Lung (tissue), 12 donors: ENCODE data around the gene CCDC92B. TPM values are rescaled to one million over a fixed set of nuclear protein-coding genes. Genes with fewer than 3 reads are reported as not detected.

Source experiments
- ATAC-seq: fragments of 200-7000 bp; cut with Tn5 transposase; one replicate; pipeline ENCODE4 v1.9.1; 2020; ENCODE audit warnings: moderate number of reproducible peaks; ENCODE audit not compliant: insufficient read depth, low FRiP score
- DNase-seq, 3 donors: peaks; one replicate each; pipeline ENCODE4 v3.0.0-alpha.2; 2013 to 2017
- H3K27ac ChIP-seq, 2 donors: one replicate each; pipeline ENCODE4 v1.5.1; 2013; ENCODE audit warnings: mild to moderate bottlenecking in 2 of 2, moderate library complexity in 2 of 2, control low read depth in 1 of 2, inconsistent platforms in 1 of 2, low read depth in 1 of 2, low read length in 1 of 2
- H3K27me3 ChIP-seq, 3 donors: one replicate each; pipeline ENCODE4 v1.5.1; 2013; ENCODE audit warnings: low read length in 2 of 3; ENCODE audit not compliant: control insufficient read depth in 3 of 3, insufficient read depth in 3 of 3
- H3K36me3 ChIP-seq, 4 donors: one replicate each; pipeline ENCODE4 v1.5.1; 2013; ENCODE audit warnings: low read length in 4 of 4, mild to moderate bottlenecking in 1 of 4, moderate library complexity in 1 of 4; ENCODE audit not compliant: control insufficient read depth in 4 of 4, insufficient read depth in 4 of 4
- H3K4me1 ChIP-seq, 5 donors: one replicate each; pipeline ENCODE4 v1.5.1; 2013; ENCODE audit warnings: low read length in 5 of 5, mild to moderate bottlenecking in 2 of 5, moderate library complexity in 1 of 5; ENCODE audit not compliant: control insufficient read depth in 5 of 5, insufficient read depth in 5 of 5
- H3K4me3 ChIP-seq: one replicate; pipeline ENCODE4 v1.5.1; 2013; ENCODE audit warnings: mild to moderate bottlenecking, control low read depth, moderate library complexity
- H3K9ac ChIP-seq, 2 donors: one replicate each; pipeline ENCODE4 v1.5.1; 2013; ENCODE audit warnings: low read length in 2 of 2, control low read depth in 1 of 2; ENCODE audit not compliant: insufficient read depth in 1 of 2
- H3K9me3 ChIP-seq, 4 donors: one replicate each; pipeline ENCODE4 v1.5.1; 2013; ENCODE audit warnings: low read length in 3 of 4, mild to moderate bottlenecking in 1 of 4, moderate library complexity in 1 of 4; ENCODE audit not compliant: control insufficient read depth in 4 of 4, insufficient read depth in 3 of 4
- WGBS, 2 donors: extraction: QIAGEN DNeasy Blood & Tissue Kit; methylation state at CpG; one replicate each; pipeline ENCODE4 v1.1.7; 2013; 5-methylcytosine and 5-hydroxymethylcytosine counted together
- polyA plus RNA-seq, 2 donors: library from polyadenylated mRNA; stranded (reverse); fragments of 200-250 nt; gene quantifications; one replicate each; pipeline ENCODE4 v1.2.1, GENCODE V29; 2013
- total RNA-seq, 2 donors: library from RNA; depleted of rRNA in 1 of 2; stranded (reverse); fragments of >200 nt in 1 of 2; gene quantifications; one replicate each; pipeline ENCODE4 v1.2.1, GENCODE V29; 2014 to 2021
- TF ChIP-seq, protein P1 (sequence below): IDR thresholded peaks from 2 replicates; pipeline ENCODE4 v1.5.1; 2012; ENCODE audit warnings: mild to moderate bottlenecking; ENCODE audit errors: control extremely low read depth, extremely low read depth
- donor health status: control.
- donor health status: control.
- donor health status: Bipolar disorder and iron deficiency.
- donor health status: healthy.
- donor health status: DM: yes; HTN: yes; CAD: no.

CCDC92B gene
- total and polyA plus RNA-seq, 4 donors: 0.03 to 0.89 (median 0.08) TPM

DNA sequence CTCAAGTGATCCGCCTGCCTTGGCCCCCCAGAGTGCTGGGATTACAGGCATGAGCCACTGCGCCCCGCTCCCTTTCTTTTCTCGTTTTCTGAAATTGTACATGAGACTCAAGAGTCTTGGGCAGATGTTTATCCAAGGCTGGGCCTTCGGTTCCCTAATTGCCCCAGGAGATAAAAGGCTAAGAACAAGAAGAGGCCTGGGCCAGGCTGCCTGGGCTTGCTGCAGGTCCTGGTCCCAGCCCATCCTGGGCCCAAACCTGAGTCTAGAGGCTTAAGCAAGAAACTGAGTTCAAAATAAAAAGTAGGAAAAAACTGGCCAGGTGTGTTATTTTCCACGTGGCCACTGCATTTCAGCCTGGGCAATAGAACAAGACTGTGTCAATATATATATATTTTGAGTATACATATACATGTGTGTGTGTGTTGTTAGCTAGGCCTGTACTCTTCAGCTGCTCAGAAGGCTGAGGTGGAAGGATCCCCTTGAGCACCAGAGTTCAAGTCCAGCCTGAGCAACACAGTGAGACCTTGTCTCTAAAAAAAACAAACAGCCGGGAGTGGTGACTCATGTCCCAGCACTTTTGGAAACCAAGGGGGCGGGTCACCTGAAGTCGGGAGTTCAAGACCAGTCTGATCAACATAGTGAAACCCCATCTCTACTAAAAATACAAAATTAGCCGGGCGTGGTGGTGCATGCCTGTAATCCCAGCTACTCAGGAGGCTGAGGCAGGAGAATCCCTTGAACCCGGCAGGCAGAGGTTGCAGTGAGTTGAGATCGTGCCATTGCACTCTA is 31.1 kb downstream of the CCDC92B start:
- no peaks in the 10 kb centered on the region for H3K9me3 ChIP-seq

DNA sequence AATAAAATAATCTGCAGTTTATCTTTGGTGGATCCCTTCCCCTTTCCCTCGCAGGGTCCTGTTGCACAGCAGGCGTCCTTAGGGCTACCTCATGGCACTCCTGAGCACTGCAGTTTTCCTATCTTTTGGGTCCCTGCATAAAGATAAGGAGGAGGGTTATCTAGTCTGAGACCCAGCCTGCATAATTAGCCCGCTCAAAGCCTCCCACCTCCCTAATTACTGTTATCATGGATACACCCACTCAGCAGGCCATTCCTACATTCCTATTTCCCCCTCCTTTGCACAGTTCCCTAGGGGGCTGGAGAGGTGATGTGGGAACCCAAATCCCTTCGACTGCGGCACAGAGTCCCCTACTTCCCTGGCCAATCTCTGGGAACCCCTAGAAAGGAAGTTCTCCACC is 32.8 kb downstream of the CCDC92B start:
- DNase-seq (no peak), ATAC-seq (no peak)
- TF ChIP-seq, protein P1, sequence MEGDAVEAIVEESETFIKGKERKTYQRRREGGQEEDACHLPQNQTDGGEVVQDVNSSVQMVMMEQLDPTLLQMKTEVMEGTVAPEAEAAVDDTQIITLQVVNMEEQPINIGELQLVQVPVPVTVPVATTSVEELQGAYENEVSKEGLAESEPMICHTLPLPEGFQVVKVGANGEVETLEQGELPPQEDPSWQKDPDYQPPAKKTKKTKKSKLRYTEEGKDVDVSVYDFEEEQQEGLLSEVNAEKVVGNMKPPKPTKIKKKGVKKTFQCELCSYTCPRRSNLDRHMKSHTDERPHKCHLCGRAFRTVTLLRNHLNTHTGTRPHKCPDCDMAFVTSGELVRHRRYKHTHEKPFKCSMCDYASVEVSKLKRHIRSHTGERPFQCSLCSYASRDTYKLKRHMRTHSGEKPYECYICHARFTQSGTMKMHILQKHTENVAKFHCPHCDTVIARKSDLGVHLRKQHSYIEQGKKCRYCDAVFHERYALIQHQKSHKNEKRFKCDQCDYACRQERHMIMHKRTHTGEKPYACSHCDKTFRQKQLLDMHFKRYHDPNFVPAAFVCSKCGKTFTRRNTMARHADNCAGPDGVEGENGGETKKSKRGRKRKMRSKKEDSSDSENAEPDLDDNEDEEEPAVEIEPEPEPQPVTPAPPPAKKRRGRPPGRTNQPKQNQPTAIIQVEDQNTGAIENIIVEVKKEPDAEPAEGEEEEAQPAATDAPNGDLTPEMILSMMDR: no peak
- no peaks in the 10 kb centered on the region for H3K9me3 ChIP-seq
- H3K9ac ChIP-seq: no peak overlapping the region
- H3K4me3 ChIP-seq: no peak overlapping the region
- H3K4me1 ChIP-seq: peaks cover 0 to 10% (median 3%) of the 10 kb centered on the region in 5 donors
- H3K27me3 ChIP-seq: no peaks in the 10 kb centered on the region
- no peaks in the 10 kb centered on the region for H3K36me3 ChIP-seq
- 39 to 69% methylated on average over 5 of the region's 5 CpGs for WGBS, 2 donors
- H3K27ac ChIP-seq: no peak overlapping the region

More for the DNA sequence above, 31.1 kb downstream of the CCDC92B start:
- Histone ChIP-seq H3K36me3 (no peaks in the 10 kb centered on the region), H3K27me3 (peaks cover 0 to 13% (median 0%) of the 10 kb centered on the region in 3 donors), H3K9ac (no peak overlapping the region), H3K27ac (no peak overlapping the region), H3K4me1 (no peaks in the 10 kb centered on the region), H3K4me3 (no peak overlapping the region)
- DNase-seq (no peak), ATAC-seq (no peak)
- TF ChIP-seq, protein P1: no peak
- 80 to 85% methylated on average over 13 of the region's 13 CpGs for WGBS, 2 donors

DNA sequence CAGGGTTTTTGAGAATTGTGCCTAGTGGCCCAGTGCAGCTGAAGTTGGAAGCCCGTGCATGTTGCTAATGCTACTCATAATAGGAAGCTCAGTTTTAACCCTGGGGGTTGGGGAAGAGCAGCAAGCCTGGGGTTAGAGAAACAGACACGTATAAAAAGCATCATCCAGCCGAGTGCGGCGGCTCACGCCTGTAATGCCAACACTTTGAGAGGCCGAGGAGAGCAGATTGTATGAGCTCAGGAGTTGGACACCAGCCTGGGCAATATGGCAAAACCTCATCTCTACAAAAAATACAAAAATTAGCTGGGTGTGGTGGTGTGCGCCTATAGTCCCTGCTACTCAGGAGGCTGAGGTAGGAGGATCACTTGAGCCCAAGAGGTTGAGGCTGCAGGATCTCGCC is 35.6 kb downstream of the CCDC92B start:
- ATAC-seq (no peak), DNase-seq (no peak)
- 91 to 92% methylated on average over 9 of the region's 9 CpGs for WGBS, 2 donors
- H3K27ac ChIP-seq: no peak overlapping the region
- no peaks in the 10 kb centered on the region for H3K36me3 ChIP-seq
- peaks cover 0 to 30% (median 16%) of the 10 kb centered on the region in 5 donors for H3K4me1 ChIP-seq
- no peak overlapping the region for H3K9ac ChIP-seq
- H3K4me3 ChIP-seq: no peak overlapping the region
- H3K27me3 ChIP-seq: no peaks in the 10 kb centered on the region
- no peaks in the 10 kb centered on the region for H3K9me3 ChIP-seq
- TF ChIP-seq, protein P1: no peak
